GM12878 (cell line): Measurements from ENCODE around the gene MAP4K5. TPM values are rescaled to one million over a fixed set of nuclear protein-coding genes. Genes with fewer than 3 reads are reported as not detected.

ENCODE experiments used
- ATAC-seq: fragments of 200-7000 bp; cut with Tn5 transposase; 3 replicates; pipeline ENCODE4 v1.9.1; 2020; ENCODE audit warnings: mild to moderate bottlenecking, moderate library complexity
- BruUV-seq: library from RNA; stranded (reverse); fragments of 400-500 nt; replicated peaks from 2 replicates; lab custom pipeline; 2021; lab: Mats Ljungman, UMichigan
- CTCF ChIA-PET: fragments of 300-600 bp; sonication (Branson Sonifier 250); formaldehyde crosslinking; extraction: SDS; loops from one replicate; lab custom pipeline; 2021; ENCODE audit warnings: inconsistent platforms; lab: Yijun Ruan, JAX
- POLR2A ChIA-PET: fragments of 350-600 bp; formaldehyde crosslinking; extraction: SDS; loops from one replicate; lab custom pipeline; 2021; ENCODE audit warnings: inconsistent platforms; lab: Charles Lee
- RAD21 ChIA-PET: fragments of 300-600 bp; sonication (Branson Sonifier 250); formaldehyde crosslinking; loops from one replicate; lab custom pipeline; 2023; ENCODE audit warnings: antibody characterized with exemption; ENCODE audit not compliant: unreplicated experiment; lab: Charles Lee
- SMC1A ChIA-PET: fragments of 300-600 bp; sonication (Branson Sonifier 250); formaldehyde crosslinking; loops from one replicate; lab custom pipeline; 2023; ENCODE audit not compliant: unreplicated experiment, uncharacterized antibody; lab: Charles Lee
- DNase-seq: peaks from one replicate; pipeline ENCODE4 v3.0.0-alpha.2; 2011; ENCODE audit warnings: low read depth, low spot score
- FAIRE-seq: peaks from 3 replicates; lab custom pipeline; 2011; peaks lifted over from hg19 to GRCh38; lab: Jason Lieb, UNC
- H2AFZ ChIP-seq: 2 replicates; pipeline ENCODE4 v1.6.0; 2011; ENCODE audit warnings: low read depth, low read length, control low read depth; ENCODE audit not compliant: control insufficient read depth
- H3K27ac ChIP-seq: 2 replicates; pipeline ENCODE4 v1.5.1; 2011; ENCODE audit warnings: control low read depth; ENCODE audit not compliant: control insufficient read depth, insufficient read depth
- H3K27me3 ChIP-seq, 2 experiments: replicated peaks in 1 of 2; 2 replicates each; pipeline versions ENCODE4 v1.6.0 to v1.6.1; 2011; ENCODE audit warnings: low read length in 1 of 2; ENCODE audit not compliant: control insufficient read depth in 2 of 2, insufficient read depth in 2 of 2
- H3K36me3 ChIP-seq, 2 experiments: 2 replicates each; pipeline ENCODE4 v1.5.1; 2011; ENCODE audit warnings: low read length in 1 of 2; ENCODE audit not compliant: control insufficient read depth in 2 of 2, insufficient read depth in 2 of 2
- H3K4me1 ChIP-seq: 2 replicates; pipeline ENCODE4 v1.6.1; 2011; ENCODE audit warnings: mild to moderate bottlenecking, low read length, moderate library complexity, mixed read lengths; ENCODE audit not compliant: control insufficient read depth, insufficient read depth
- H3K4me2 ChIP-seq: 2 replicates; pipeline ENCODE4 v1.6.0; 2011; ENCODE audit warnings: control low read depth; ENCODE audit not compliant: control insufficient read depth, insufficient read depth
- H3K4me3 ChIP-seq: fragments of 200-600 bp; sonication (generic); 2 replicates; pipeline ENCODE4 v1.5.1; 2016
- H3K79me2 ChIP-seq: 2 replicates; pipeline ENCODE4 v1.6.0; 2011; ENCODE audit warnings: low read length; ENCODE audit not compliant: control insufficient read depth, insufficient read depth
- H3K9ac ChIP-seq: 2 replicates; pipeline ENCODE4 v1.8.0; 2011; ENCODE audit warnings: low read length, control low read depth, mixed read lengths; ENCODE audit not compliant: control insufficient read depth, insufficient read depth
- H3K9me3 ChIP-seq: replicated peaks from 3 replicates; pipeline ENCODE4 v1.5.1; 2011; ENCODE audit warnings: mild to moderate bottlenecking, low read length; ENCODE audit not compliant: control insufficient read depth, insufficient read depth
- H4K20me1 ChIP-seq: 2 replicates; pipeline ENCODE4 v1.6.0; 2011; ENCODE audit not compliant: control insufficient read depth, insufficient read depth
- ASH2L ChIP-seq: fragments of 300-600, 200-600 bp; sonication (generic); IDR thresholded peaks from 2 replicates; pipeline ENCODE4 v1.6.1; 2017; ENCODE audit warnings: low read depth, mild to moderate bottlenecking, borderline replicate concordance
- ATF7 ChIP-seq: fragments of 450-650 bp; IDR thresholded peaks from 2 replicates; pipeline ENCODE4 v1.6.1; 2016; ENCODE audit warnings: low read depth, mild to moderate bottlenecking
- CREM ChIP-seq: IDR thresholded peaks from 2 replicates; pipeline ENCODE4 v1.6.1; 2014; ENCODE audit warnings: antibody characterized with exemption, low read depth
- GABPA ChIP-seq: IDR thresholded peaks from 2 replicates; pipeline ENCODE4 v1.6.1; 2014; ENCODE audit warnings: antibody characterized with exemption, low read depth, mild to moderate bottlenecking, inconsistent platforms
- HSF1 ChIP-seq: fragments of 150-350 bp; IDR thresholded peaks from 2 replicates; pipeline ENCODE4 v1.6.1; 2014; ENCODE audit warnings: mild to moderate bottlenecking, low read depth, low read length
- IKZF1 ChIP-seq: fragments of 450-650 bp; conservative IDR thresholded peaks from 2 replicates; pipeline ENCODE4 v1.6.1; 2017; ENCODE audit warnings: antibody characterized with exemption, mild to moderate bottlenecking
- MTA3 ChIP-seq: IDR thresholded peaks from 2 replicates; pipeline ENCODE4 v1.6.1; 2012; ENCODE audit warnings: low read length, inconsistent platforms, borderline replicate concordance
- PML ChIP-seq: IDR thresholded peaks from 2 replicates; pipeline ENCODE4 v1.6.1; 2012; ENCODE audit warnings: low read length, inconsistent platforms
- RAD21 ChIP-seq: IDR thresholded peaks from 2 replicates; pipeline ENCODE4 v1.6.1; 2011; ENCODE audit warnings: mild to moderate bottlenecking, low read depth, low read length, moderate library complexity; ENCODE audit not compliant: insufficient read depth
- RCOR1 ChIP-seq: conservative IDR thresholded peaks from 2 replicates; pipeline ENCODE4 v1.6.1; 2012; ENCODE audit warnings: low read depth, low read length, improper control_type of control experiment
- SMAD1 ChIP-seq: fragments of 450-650 bp; IDR thresholded peaks from 2 replicates; pipeline ENCODE4 v1.6.1; 2018; ENCODE audit warnings: mild to moderate bottlenecking, low read depth; ENCODE audit not compliant: partially characterized antibody
- SP1 ChIP-seq: IDR thresholded peaks from one replicate; pipeline ENCODE4 v1.6.1; 2011; ENCODE audit warnings: low read depth, low read length
- TAF1 ChIP-seq: IDR thresholded peaks from 2 replicates; pipeline ENCODE4 v1.6.1; 2011; ENCODE audit warnings: mild to moderate bottlenecking, low read depth, low read length, borderline replicate concordance
- WGBS: methylation state at CpG from one replicate; pipeline ENCODE4 v1.1.6; 2016; ENCODE audit warnings: low lambda C conversion rate; ENCODE audit not compliant: insufficient replicate concordance, insufficient coverage; ENCODE audit errors: missing lambda C conversion rate; 5-methylcytosine and 5-hydroxymethylcytosine counted together
- in situ Hi-C: fragments of 300-500 bp; cut with MboI; formaldehyde crosslinking; loops from 9 replicates; pipeline ENCODE4 v1.14.3; 2018; ENCODE audit warnings: mixed read lengths
- intact Hi-C: fragments of 100-400 bp; cut with micrococcal nuclease; formaldehyde crosslinking; loops from one replicate; pipeline ENCODE4 v1.14.2; 2022; ENCODE audit not compliant: unreplicated experiment
- polyA plus RNA-seq, 11 experiments: library from polyadenylated mRNA; depleted of rRNA in 4 of 11; unstranded in 6 of 11; stranded (reverse) in 5 of 11; fragments of >200 nt; fragmentation: Nextera tagmentation in 4 of 11; fragmentation: Illumina TruSeq in 1 of 11; extraction: Ambion mirVana in 4 of 11; extraction: Trizol in 1 of 11; gene quantifications; 1 replicate in 1 of 11; 2 replicates in 10 of 11; pipeline versions ENCODE4 v1.2.1 to v1.2.3, GENCODE V29; 2011 to 2016; ENCODE audit warnings: inconsistent platforms in 2 of 11, missing spikeins in 2 of 11, low read depth in 1 of 11
- total RNA-seq, 4 experiments: library from RNA; depleted of rRNA in 3 of 4; stranded (reverse); fragments of >200 nt in 3 of 4; fragmentation: Illumina TruSeq in 1 of 4; extraction: Trizol in 1 of 4; gene quantifications; 2 replicates each; pipeline versions ENCODE4 v1.2.1 to v1.2.3, GENCODE V29; 2013 to 2021

The MAP4K5 gene
- total and polyA plus RNA-seq, 10 of the 15 experiments (the other 5 are each of a cell fraction or from before 2014, with no cell fraction given) = 9.1 to 41.3 (median 30.1) TPM

DNA sequence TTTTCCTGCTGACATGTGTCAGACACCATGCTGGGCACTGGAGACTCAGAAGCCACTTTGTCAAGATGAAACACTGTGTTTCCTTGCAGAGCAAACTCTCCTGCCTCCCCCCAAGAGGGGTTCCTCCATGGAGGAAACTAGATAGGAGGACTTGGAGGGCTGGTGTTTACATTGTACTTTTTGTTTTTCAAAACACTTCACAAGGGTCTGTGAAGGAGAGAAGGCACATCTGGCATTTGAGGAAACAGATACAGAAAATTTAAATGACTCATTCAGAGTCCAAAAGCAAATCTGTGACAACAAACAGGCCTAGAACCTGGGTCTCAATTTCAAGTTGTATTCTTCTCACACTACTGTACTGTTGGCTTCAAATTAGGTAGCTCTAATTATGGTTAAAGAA lies 128.9 kb downstream of the MAP4K5 start:
- SMC1A ChIA-PET = interaction anchor here (1.0 to 1.4 kb wide), 2 partner anchors 53 to 75 kb away, joined by 3 read pairs; no protein-coding TSS in a partner anchor
- Histone ChIP-seq H3K4me1 (no peaks in the 10 kb centered on the region; the same call in 1 of the 2 replicates), H3K9ac (no peak overlapping the region), H3K27me3 (no peaks in the 10 kb centered on the region), H3K9me3 (no peaks in the 10 kb centered on the region; the same call in 2 of the 3 replicates), H3K4me3 (no peak overlapping the region), H3K4me2 (no peak overlapping the region), H4K20me1 (no peaks in the 10 kb centered on the region), H3K79me2 (no peaks in the 10 kb centered on the region), H3K27ac (no peak overlapping the region), H2AFZ (no peak overlapping the region), H3K36me3 (no peaks in the 10 kb centered on the region)
- in situ Hi-C loops = no loop called here
- FAIRE-seq (no peak), DNase-seq (no peak), ATAC-seq (peak; percentile 53)
- POLR2A ChIA-PET = no interaction called here
- RAD21 ChIA-PET = no interaction called here
- BruUV-seq = no TSS peak
- no peak for TF ChIP-seq SP1
- no peak for TF ChIP-seq ATF7
- CTCF ChIA-PET = interaction anchor here (0.6 to 0.9 kb wide), 4 partner anchors 10 to 61 kb away, joined by 3 to 4 read pairs (median 4); no protein-coding TSS in a partner anchor
- intact Hi-C loops = no loop called here

DNA sequence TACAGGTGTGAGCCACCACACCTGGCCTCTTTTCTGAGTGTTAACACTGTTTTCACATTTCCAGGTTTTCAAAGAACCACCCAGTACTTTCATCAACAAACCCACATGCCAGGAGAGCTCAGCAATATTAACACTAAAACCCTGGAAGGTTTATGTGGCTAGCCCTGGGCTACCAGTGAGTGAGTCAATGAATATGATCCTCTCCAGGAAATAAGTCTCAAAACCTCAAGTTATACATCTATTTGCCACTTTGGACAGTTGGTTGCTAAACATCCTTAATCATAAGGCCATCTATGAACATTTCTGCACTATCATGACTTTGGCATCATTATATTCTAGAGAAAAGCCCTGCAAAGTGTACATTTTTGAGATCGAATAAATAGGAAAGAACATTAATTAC lies 129.4 kb downstream of the MAP4K5 start:
- H3K9ac ChIP-seq = no peak overlapping the region
- H3K4me2 ChIP-seq = no peak overlapping the region
- RAD21 ChIA-PET = interaction anchor here (0.6 kb wide), 1 partner anchor 41 kb away, joined by 3 read pairs; no protein-coding TSS in a partner anchor
- no peaks in the 10 kb centered on the region for H4K20me1 ChIP-seq
- FAIRE-seq = no peak
- in situ Hi-C loops = no loop called here
- CTCF ChIA-PET = interaction anchor here (0.8 kb wide), 1 partner anchor 41 kb away, joined by 3 read pairs; no protein-coding TSS in a partner anchor
- no peak overlapping the region for H3K27ac ChIP-seq
- H3K79me2 ChIP-seq = no peaks in the 10 kb centered on the region
- no TSS peak for BruUV-seq
- POLR2A ChIA-PET = interaction anchor here (0.8 kb wide), 1 partner anchor 35 kb away, joined by 3 read pairs; no protein-coding TSS in a partner anchor
- no peak for ATAC-seq
- H3K36me3 ChIP-seq = no peaks in the 10 kb centered on the region
- H3K9me3 ChIP-seq = no peaks in the 10 kb centered on the region
- SMC1A ChIA-PET = interaction anchor here (1.0 to 1.4 kb wide), 2 partner anchors 53 to 74 kb away, joined by 3 read pairs; no protein-coding TSS in a partner anchor
- H3K4me1 ChIP-seq = no peaks in the 10 kb centered on the region; the same call in 1 of the 2 replicates
- no peak for TF ChIP-seq RCOR1
- no peak for TF ChIP-seq GABPA
- TF ChIP-seq PML = no peak
- no peak for TF ChIP-seq RAD21
- no peak for TF ChIP-seq SMAD1
- TF ChIP-seq CREM = no peak
- TF ChIP-seq IKZF1 = no peak
- TF ChIP-seq HSF1 = no peak
- TF ChIP-seq ASH2L = no peak
- no peak for TF ChIP-seq TAF1
- TF ChIP-seq MTA3 = no peak
- intact Hi-C loops = no loop called here
- H2AFZ ChIP-seq = no peak overlapping the region
- 64% methylated on average over 1 of the region's 1 CpG for WGBS
- no peaks in the 10 kb centered on the region for H3K27me3 ChIP-seq
- no peak overlapping the region for H3K4me3 ChIP-seq
- no peak for DNase-seq
